Neural progenitor cell (in vitro differentiated cells): ENCODE results near the gene INSR. TPM values are rescaled to one million over a fixed set of nuclear protein-coding genes. Genes with fewer than 3 reads are reported as not detected.

ENCODE experiments used
- DNase-seq: peaks from one replicate; pipeline ENCODE4 v3.0.0-alpha.2; 2016; ENCODE audit warnings: low spot score
- H2AFZ ChIP-seq: fragments of 200-600 bp; sonication (generic); replicated peaks from 2 replicates; pipeline ENCODE4 v1.6.1; 2016; ENCODE audit warnings: antibody characterized with exemption
- H3F3A ChIP-seq: fragments of 200-600 bp; sonication (generic); 2 replicates; pipeline ENCODE4 v1.6.1; 2016; ENCODE audit warnings: antibody characterized with exemption, low read depth
- H3K27ac ChIP-seq: fragments of 200-600 bp; sonication (generic); 2 replicates; pipeline ENCODE4 v1.5.1; 2016; ENCODE audit warnings: mild to moderate bottlenecking
- H3K27me3 ChIP-seq: fragments of 200-600 bp; sonication (generic); 2 replicates; pipeline ENCODE4 v1.6.1; 2016; ENCODE audit warnings: mild to moderate bottlenecking, moderate library complexity
- H3K36me3 ChIP-seq: fragments of 200-600 bp; sonication (generic); 2 replicates; pipeline ENCODE4 v1.5.1; 2016
- H3K4me1 ChIP-seq: fragments of 200-600 bp; sonication (generic); 2 replicates; pipeline ENCODE4 v1.6.1; 2016; ENCODE audit warnings: mixed run types
- H3K4me2 ChIP-seq: fragments of 200-600 bp; sonication (generic); 2 replicates; pipeline ENCODE4 v1.6.1; 2016
- H3K4me3 ChIP-seq: fragments of 200-600 bp; sonication (generic); 2 replicates; pipeline ENCODE4 v1.5.1; 2016
- H3K79me2 ChIP-seq: fragments of 200-600 bp; sonication (generic); 2 replicates; pipeline ENCODE4 v1.6.1; 2016; ENCODE audit warnings: low read depth
- H3K9ac ChIP-seq: fragments of 200-600 bp; sonication (generic); 2 replicates; pipeline ENCODE4 v1.6.1; 2016
- H3K9me3 ChIP-seq: fragments of 200-600 bp; sonication (generic); 2 replicates; pipeline ENCODE4 v1.5.1; 2016; ENCODE audit warnings: low read depth
- H4K20me1 ChIP-seq: fragments of 200-600 bp; sonication (generic); 2 replicates; pipeline ENCODE4 v1.6.1; 2016; ENCODE audit warnings: low read depth
- H3K27ac Mint-ChIP-seq: 3 replicates; pipeline ENCODE4 v1.8.0; 2021; ENCODE audit warnings: mixed read lengths
- H3K27me3 Mint-ChIP-seq: 2 replicates; pipeline ENCODE4 v1.8.0; 2022; ENCODE audit warnings: low read depth, mild to moderate bottlenecking, inconsistent platforms, moderate library complexity, mixed read lengths; ENCODE audit not compliant: insufficient read depth
- H3K36me3 Mint-ChIP-seq: 3 replicates; pipeline ENCODE4 v1.8.0; 2021; ENCODE audit warnings: mixed read lengths
- H3K4me1 Mint-ChIP-seq: 3 replicates; pipeline ENCODE4 v1.8.0; 2021; ENCODE audit warnings: mixed read lengths
- H3K4me3 Mint-ChIP-seq: 3 replicates; pipeline ENCODE4 v1.8.0; 2021; ENCODE audit warnings: mild to moderate bottlenecking, moderate library complexity, mixed read lengths
- H3K9me3 Mint-ChIP-seq: 3 replicates; pipeline ENCODE4 v1.8.0; 2020; ENCODE audit warnings: mixed read lengths
- CTCF ChIP-seq: fragments of 200-600 bp; sonication (generic); IDR thresholded peaks from 2 replicates; pipeline ENCODE4 v1.5.1; 2017; ENCODE audit warnings: antibody characterized with exemption, mild to moderate bottlenecking
- EZH2 ChIP-seq: fragments of 200-600 bp; sonication (generic); IDR thresholded peaks from 2 replicates; pipeline ENCODE4 v1.6.1; 2017; ENCODE audit warnings: antibody characterized with exemption, mild to moderate bottlenecking, moderate library complexity
- EZH2phosphoT487 ChIP-seq: fragments of 200-600 bp; sonication (generic); IDR thresholded peaks from 2 replicates; pipeline ENCODE4 v1.6.1; 2017; ENCODE audit warnings: antibody characterized with exemption
- total RNA-seq: library from RNA; depleted of rRNA; stranded (reverse); fragments of >200 nt; gene quantifications from 2 replicates; pipeline ENCODE4 v1.2.3, GENCODE V29; 2015; ENCODE audit warnings: low replicate concordance

INSR gene
- total RNA-seq, 1 donor from 2014 or later = 20.8 TPM

- Histone ChIP-seq H4K20me1 (peaks cover 4% of the 10 kb centered on the region), H3K27me3 (no peaks in the 10 kb centered on the region), H3K27ac (no peak overlapping the region), H3K79me2 (peaks cover 16% of the 10 kb centered on the region), H3K4me2 (no peak overlapping the region), H3K36me3 (peaks cover 14% of the 10 kb centered on the region), H3K9me3 (peaks cover 6% of the 10 kb centered on the region), H3K4me3 (no peak overlapping the region), H3K9ac (no peak overlapping the region), H2AFZ (no peak overlapping the region), H3K4me1 (peaks cover 3% of the 10 kb centered on the region), H3F3A (peaks cover 5% of the 10 kb centered on the region)
- no peak for TF ChIP-seq CTCF
- no peak for TF ChIP-seq EZH2
- TF ChIP-seq EZH2phosphoT487 = no peak
- Mint-ChIP-seq H3K9me3 (peaks cover 29% of the 10 kb centered on the region), H3K4me3 (peak overlapping the region; percentile 79), H3K27me3 (peaks cover 5% of the 10 kb centered on the region), H3K36me3 (peaks cover 46% of the 10 kb centered on the region), H3K4me1 (peaks cover 3% of the 10 kb centered on the region), H3K27ac (no peak overlapping the region)
- DNase-seq = no peak
Measured at GRCh38 chr19:7072541-7072940, 221.7 kb downstream of the INSR start.

- Mint-ChIP-seq H3K36me3 (peaks cover 24% of the 10 kb centered on the region), H3K27me3 (peaks cover 7% of the 10 kb centered on the region), H3K9me3 (peaks cover 23% of the 10 kb centered on the region), H3K4me1 (peaks cover 3% of the 10 kb centered on the region), H3K27ac (no peak overlapping the region), H3K4me3 (peak overlapping the region; percentile 97)
- Histone ChIP-seq H3K4me2 (peak overlapping the region; percentile 98), H2AFZ (peak overlapping the region; percentile 100), H3F3A (peaks cover 5% of the 10 kb centered on the region), H3K4me3 (peak overlapping the region; percentile 98), H3K9me3 (peaks cover 5% of the 10 kb centered on the region), H3K79me2 (peaks cover 16% of the 10 kb centered on the region), H3K36me3 (peaks cover 4% of the 10 kb centered on the region), H3K27me3 (no peaks in the 10 kb centered on the region), H3K27ac (no peak overlapping the region), H4K20me1 (peaks cover 4% of the 10 kb centered on the region), H3K9ac (peak overlapping the region; percentile 60), H3K4me1 (peaks cover 3% of the 10 kb centered on the region)
- no peak for DNase-seq
- no peak for TF ChIP-seq EZH2phosphoT487
- TF ChIP-seq CTCF = no peak
- no peak for TF ChIP-seq EZH2
Measured at GRCh38 chr19:7069904-7070226, 224.3 kb downstream of the INSR start.

- H3K9me3 Mint-ChIP-seq = peaks cover 20% of the 10 kb centered on the region
- Histone ChIP-seq H3K9ac (peak within 1 kb of the TSS; percentile 60), H3K79me2 (peaks cover 16% of the 10 kb centered on the region), H3K36me3 (peaks cover 4% of the 10 kb centered on the region), H3K4me3 (peak within 1 kb of the TSS; percentile 98), H2AFZ (peak within 1 kb of the TSS; percentile 100), H3K4me1 (peaks cover 3% of the 10 kb centered on the region), H3F3A (peaks cover 5% of the 10 kb centered on the region), H3K27ac (no peak within 1 kb of the TSS), H3K4me2 (peak within 1 kb of the TSS; percentile 98), H3K9me3 (peaks cover 5% of the 10 kb centered on the region), H4K20me1 (peaks cover 4% of the 10 kb centered on the region), H3K27me3 (no peaks in the 10 kb centered on the region)
- peak within 1 kb of the TSS; percentile 54 for H3K27ac Mint-ChIP-seq
- peaks cover 3% of the 10 kb centered on the region for H3K4me1 Mint-ChIP-seq
- H3K27me3 Mint-ChIP-seq = peaks cover 9% of the 10 kb centered on the region
- H3K4me3 Mint-ChIP-seq = peak within 1 kb of the TSS; percentile 97
- peaks cover 22% of the 10 kb centered on the region for H3K36me3 Mint-ChIP-seq
- TF ChIP-seq CTCF (no peak), EZH2 (no peak)
- peak; percentile 98 for DNase-seq
Measured at GRCh38 chr19:7069042-7069903, 224.9 kb downstream of the INSR start, which contains the start of gene ZNF557. Gene ZNF557 (plus strand): TSS chr19:7069703. CDS start chr19:7075075, 5,372 bp downstream.
